ENCODE data around the gene SRP68.

DNA sequence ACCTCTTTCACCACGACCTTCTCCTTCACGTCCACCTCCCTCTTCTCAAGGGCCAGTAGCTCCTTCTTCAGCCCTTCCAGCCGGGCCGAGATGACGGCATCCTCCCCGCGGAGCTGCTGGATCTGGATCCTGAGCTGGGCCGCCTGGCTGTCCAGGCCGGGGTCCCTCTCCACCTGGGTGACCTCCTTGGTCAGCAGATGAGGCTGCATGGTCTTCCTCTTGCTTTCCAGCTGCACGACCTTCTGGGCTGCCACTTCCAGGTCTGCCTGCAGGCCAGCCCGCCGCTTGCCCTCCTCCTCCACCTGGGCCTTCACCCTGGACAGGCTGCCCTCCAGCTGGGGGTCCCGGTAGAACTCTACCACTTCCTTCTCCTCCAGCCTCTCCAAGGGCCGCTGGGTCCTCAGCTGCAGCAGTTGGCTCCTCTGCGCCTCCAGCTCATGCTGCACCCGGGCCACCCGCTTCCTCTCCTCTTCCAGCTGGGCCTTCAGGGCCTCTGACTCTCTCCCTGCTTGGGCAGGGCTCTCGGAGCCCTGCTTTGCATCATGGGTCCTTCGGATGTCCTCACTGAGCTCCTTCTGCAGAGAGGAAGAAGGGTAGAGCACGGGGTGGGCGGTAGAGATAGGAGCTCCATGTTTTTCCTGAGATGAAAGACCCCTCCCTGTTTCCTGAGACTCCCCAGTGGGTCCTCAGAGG lies 62.2 kb downstream of the SRP68 start:
- no peak for TF ChIP-seq POLR2A (IDR thresholded peaks at IDR 0.05)
- TF ChIP-seq, protein P1, sequence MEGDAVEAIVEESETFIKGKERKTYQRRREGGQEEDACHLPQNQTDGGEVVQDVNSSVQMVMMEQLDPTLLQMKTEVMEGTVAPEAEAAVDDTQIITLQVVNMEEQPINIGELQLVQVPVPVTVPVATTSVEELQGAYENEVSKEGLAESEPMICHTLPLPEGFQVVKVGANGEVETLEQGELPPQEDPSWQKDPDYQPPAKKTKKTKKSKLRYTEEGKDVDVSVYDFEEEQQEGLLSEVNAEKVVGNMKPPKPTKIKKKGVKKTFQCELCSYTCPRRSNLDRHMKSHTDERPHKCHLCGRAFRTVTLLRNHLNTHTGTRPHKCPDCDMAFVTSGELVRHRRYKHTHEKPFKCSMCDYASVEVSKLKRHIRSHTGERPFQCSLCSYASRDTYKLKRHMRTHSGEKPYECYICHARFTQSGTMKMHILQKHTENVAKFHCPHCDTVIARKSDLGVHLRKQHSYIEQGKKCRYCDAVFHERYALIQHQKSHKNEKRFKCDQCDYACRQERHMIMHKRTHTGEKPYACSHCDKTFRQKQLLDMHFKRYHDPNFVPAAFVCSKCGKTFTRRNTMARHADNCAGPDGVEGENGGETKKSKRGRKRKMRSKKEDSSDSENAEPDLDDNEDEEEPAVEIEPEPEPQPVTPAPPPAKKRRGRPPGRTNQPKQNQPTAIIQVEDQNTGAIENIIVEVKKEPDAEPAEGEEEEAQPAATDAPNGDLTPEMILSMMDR (IDR thresholded peaks at IDR 0.05), result no peak

All from body of pancreas (tissue), 4 donors.